CD4-positive, alpha-beta T cell treated with Interleukin-15 for 4 hours (primary cell): ENCODE results near the gene SSR4.

ENCODE experiments used
- DNase-seq: peaks from one replicate; pipeline ENCODE4 v3.0.0-alpha.2; 2020; ENCODE audit warnings: low spot score

Gene SSR4

GRCh38 chrX:153830640-153831428 is 36.4 kb downstream of the SSR4 start:
- DNase-seq = no peak

GRCh38 chrX:153831429-153832150 is 37.1 kb downstream of the SSR4 start:
- DNase-seq = no peak

GRCh38 chrX:153832728-153833127 is 38.3 kb downstream of the SSR4 start:
- DNase-seq = no peak

- no peak for DNase-seq
Observed at GRCh38 chrX:153836921-153837320, 42.5 kb downstream of the SSR4 start.

GRCh38 chrX:153844509-153845082 is 50.1 kb downstream of the SSR4 start:
- no peak for DNase-seq

GRCh38 chrX:153845195-153845594 is 50.7 kb downstream of the SSR4 start:
- DNase-seq = no peak

- DNase-seq = no peak
Observed at GRCh38 chrX:153845842-153846241, 51.4 kb downstream of the SSR4 start.
